Erythroblast (primary cell): ENCODE measurements around the gene TNIK.

Source experiments
- GATA1 ChIP-seq: IDR thresholded peaks from 2 replicates; pipeline ENCODE4 v1.6.1; 2011; ENCODE audit warnings: low read depth, mild to moderate bottlenecking, control low read depth, low read length, moderate library complexity
- POLR2A ChIP-seq: IDR thresholded peaks from 2 replicates; pipeline ENCODE4 v1.6.1; 2011; ENCODE audit warnings: mild to moderate bottlenecking, low read length

DNA sequence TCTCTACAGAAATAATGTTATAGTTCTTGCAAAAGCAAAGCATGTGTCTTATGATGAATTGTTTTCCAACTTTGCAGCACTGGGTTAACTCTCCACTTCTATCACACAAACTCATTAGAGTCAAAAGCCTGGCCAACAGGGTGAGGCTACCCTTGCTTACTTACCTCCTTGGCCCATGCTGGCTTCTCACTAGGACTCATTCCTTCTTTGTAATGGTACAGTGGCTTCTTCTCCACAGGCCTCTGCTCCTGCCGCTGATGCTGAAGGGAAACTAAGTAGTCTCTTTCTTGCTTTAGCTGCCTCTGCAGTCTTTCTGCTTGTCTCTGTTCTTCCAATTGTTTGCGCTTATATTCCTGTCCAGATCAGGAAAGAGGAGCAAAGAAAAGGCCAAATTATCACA lies 322.2 kb downstream of the TNIK start:
- no peak for TF ChIP-seq POLR2A
- TF ChIP-seq GATA1: no peak
